Progenitor cell of endocrine pancreas (in vitro differentiated cells): ENCODE measurements around the gene ABCC2. TPM values are rescaled to one million over a fixed set of nuclear protein-coding genes. Genes with fewer than 3 reads are reported as not detected.

ENCODE experiments used
- DNase-seq: peaks from one replicate; pipeline ENCODE4 v3.0.0; 2021; ENCODE audit warnings: low spot score; ENCODE audit not compliant: unreplicated experiment
- H3K27ac Mint-ChIP-seq: 2 replicates; pipeline ENCODE4 v1.8.0; 2021; ENCODE audit warnings: mild to moderate bottlenecking, moderate library complexity, mixed read lengths
- H3K27me3 Mint-ChIP-seq: 2 replicates; pipeline ENCODE4 v1.8.0; 2021; ENCODE audit warnings: mixed read lengths
- H3K36me3 Mint-ChIP-seq: 2 replicates; pipeline ENCODE4 v1.8.0; 2022; ENCODE audit warnings: mixed read lengths; ENCODE audit not compliant: insufficient read depth
- H3K4me1 Mint-ChIP-seq: 2 replicates; pipeline ENCODE4 v1.8.0; 2021; ENCODE audit warnings: low read depth, mixed read lengths
- H3K4me3 Mint-ChIP-seq: 2 replicates; pipeline ENCODE4 v1.8.0; 2021; ENCODE audit warnings: low read depth, mild to moderate bottlenecking, moderate library complexity, mixed read lengths
- H3K9me3 Mint-ChIP-seq: 2 replicates; pipeline ENCODE4 v1.8.0; 2021; ENCODE audit warnings: low read depth, mixed read lengths
- total RNA-seq: library from RNA; stranded (reverse); gene quantifications from 2 replicates; pipeline ENCODE4 v1.2.1, GENCODE V29; 2021
- TF ChIP-seq, protein P1 (sequence below): fragments of 200-600 bp; sonication (generic); IDR thresholded peaks from one replicate; pipeline ENCODE4 v1.5.0; 2021; ENCODE audit warnings: antibody characterized with exemption, mild to moderate bottlenecking; ENCODE audit not compliant: unreplicated experiment

ABCC2 gene
- total RNA-seq, 1 donor from 2014 or later: 0.89 TPM

DNA sequence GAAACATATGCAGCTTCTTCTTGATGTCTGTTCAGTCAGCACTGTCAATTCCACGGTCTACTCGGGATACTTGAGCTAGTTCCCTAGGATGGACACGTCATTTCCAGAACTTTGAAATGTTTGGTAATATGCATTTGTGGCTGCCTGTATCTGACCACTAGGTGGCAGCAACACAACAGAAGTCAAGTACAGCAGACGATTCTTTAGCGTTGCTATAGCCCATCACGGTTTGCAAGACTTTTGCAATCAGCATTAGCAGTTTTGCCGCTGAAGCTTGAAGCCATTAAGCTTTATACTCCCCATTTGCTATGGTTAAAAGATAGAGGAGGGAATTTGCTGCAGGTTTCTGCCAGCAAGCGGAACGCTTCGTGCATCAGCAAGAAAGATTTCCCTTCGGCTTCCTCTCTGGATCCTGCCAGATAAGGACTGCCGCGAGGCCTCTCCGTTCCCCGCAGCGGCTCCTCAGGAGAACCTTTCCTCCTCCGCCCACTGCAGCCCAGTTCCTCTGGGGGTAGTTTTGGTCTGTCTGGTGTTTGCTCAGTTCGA, 63.5 kb downstream of the ABCC2 start:
- H3K27me3 Mint-ChIP-seq: no peaks in the 10 kb centered on the region
- H3K4me1 Mint-ChIP-seq: peaks cover 17% of the 10 kb centered on the region
- peak; percentile 58 for DNase-seq
- H3K4me3 Mint-ChIP-seq: peak overlapping the region; percentile 42
- H3K27ac Mint-ChIP-seq: peak overlapping the region; percentile 69
- peaks cover 1% of the 10 kb centered on the region for H3K36me3 Mint-ChIP-seq
- TF ChIP-seq, protein P1, sequence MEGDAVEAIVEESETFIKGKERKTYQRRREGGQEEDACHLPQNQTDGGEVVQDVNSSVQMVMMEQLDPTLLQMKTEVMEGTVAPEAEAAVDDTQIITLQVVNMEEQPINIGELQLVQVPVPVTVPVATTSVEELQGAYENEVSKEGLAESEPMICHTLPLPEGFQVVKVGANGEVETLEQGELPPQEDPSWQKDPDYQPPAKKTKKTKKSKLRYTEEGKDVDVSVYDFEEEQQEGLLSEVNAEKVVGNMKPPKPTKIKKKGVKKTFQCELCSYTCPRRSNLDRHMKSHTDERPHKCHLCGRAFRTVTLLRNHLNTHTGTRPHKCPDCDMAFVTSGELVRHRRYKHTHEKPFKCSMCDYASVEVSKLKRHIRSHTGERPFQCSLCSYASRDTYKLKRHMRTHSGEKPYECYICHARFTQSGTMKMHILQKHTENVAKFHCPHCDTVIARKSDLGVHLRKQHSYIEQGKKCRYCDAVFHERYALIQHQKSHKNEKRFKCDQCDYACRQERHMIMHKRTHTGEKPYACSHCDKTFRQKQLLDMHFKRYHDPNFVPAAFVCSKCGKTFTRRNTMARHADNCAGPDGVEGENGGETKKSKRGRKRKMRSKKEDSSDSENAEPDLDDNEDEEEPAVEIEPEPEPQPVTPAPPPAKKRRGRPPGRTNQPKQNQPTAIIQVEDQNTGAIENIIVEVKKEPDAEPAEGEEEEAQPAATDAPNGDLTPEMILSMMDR: peak; percentile 98
- peaks cover 2% of the 10 kb centered on the region for H3K9me3 Mint-ChIP-seq

DNA sequence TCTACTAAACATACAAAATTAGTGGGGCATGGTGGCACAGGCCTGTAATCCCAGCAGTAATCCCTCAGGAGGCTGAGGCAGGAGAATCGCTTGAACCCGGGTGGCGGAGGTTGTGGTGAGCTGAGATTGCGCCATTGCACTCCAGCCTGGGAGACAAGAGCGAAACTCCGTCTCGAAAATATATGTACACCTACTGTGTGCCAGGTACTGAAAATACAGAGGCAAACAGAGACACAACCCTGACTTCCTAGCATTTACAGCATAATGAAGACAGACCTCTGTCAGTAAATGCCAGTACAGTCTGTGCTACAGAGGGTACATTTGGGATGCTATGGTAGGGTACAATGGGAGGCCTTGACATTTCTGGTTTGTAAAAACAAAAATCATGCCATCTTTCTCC, 66.6 kb downstream of the ABCC2 start:
- H3K4me1 Mint-ChIP-seq: peaks cover 20% of the 10 kb centered on the region
- H3K4me3 Mint-ChIP-seq: no peak overlapping the region

DNA sequence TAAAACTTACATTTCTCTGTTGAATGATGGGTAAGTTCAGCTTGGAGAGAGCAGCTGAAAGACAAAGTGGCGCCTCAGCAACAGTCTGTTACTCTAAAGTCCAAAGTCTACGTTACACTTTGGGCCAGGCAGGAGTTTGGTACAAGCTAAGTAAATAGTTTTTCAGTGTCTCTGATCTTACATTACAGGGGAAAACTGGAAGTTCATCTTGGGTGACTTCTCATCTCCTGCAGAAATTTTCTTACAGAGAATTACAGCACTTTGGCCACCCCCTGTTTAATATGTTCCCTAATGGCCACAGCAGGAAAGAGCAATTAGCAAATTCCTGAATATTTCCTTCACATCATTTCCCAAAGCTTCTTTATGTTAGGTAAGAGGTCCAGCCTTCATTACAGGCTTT, 67.1 kb downstream of the ABCC2 start:
- no peak for DNase-seq
- Mint-ChIP-seq H3K27me3 (no peaks in the 10 kb centered on the region), H3K27ac (no peak overlapping the region), H3K4me3 (no peak overlapping the region), H3K36me3 (no peaks in the 10 kb centered on the region), H3K4me1 (peaks cover 20% of the 10 kb centered on the region), H3K9me3 (no peaks in the 10 kb centered on the region)
- TF ChIP-seq, protein P1: no peak

More for the DNA sequence above, 66.6 kb downstream of the ABCC2 start:
- Mint-ChIP-seq H3K9me3 (no peaks in the 10 kb centered on the region), H3K27ac (no peak overlapping the region), H3K27me3 (no peaks in the 10 kb centered on the region), H3K36me3 (no peaks in the 10 kb centered on the region)
- TF ChIP-seq, protein P1: no peak
- no peak for DNase-seq

DNA sequence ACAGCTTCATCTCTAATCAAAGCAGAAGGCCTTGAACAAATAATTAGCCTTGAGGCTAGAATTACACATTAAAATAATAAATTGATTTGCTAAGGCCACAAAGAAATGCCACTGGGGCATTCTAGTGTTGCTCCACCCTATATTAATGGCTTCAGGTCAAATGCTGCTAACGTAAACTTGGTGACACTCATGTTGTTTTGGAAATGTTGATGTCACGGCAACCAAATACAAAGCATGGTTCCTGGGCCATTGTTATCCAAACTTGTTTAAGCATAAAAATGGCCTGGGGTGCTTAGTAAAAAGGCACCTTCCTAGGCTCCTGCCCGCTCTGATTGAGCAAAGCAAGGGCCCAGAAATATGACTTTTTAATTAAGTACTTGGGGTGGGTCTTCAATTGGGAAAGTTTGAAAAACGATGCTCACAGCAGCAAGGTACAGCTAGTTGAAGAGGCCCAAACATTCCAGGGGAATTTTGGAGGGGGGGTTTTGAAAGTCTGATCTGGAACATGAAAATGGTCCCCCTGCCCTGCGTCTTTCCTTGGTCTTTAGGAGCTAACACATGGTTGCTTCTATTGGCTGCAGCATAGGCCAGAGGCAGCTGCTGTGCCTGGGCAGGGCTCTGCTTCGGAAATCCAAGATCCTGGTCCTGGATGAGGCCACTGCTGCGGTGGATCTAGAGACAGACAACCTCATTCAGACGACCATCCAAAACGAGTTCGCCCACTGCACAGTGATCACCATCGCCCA, 67.8 kb downstream of the ABCC2 start:
- H3K36me3 Mint-ChIP-seq: no peaks in the 10 kb centered on the region
- H3K27me3 Mint-ChIP-seq: no peaks in the 10 kb centered on the region
- DNase-seq: no peak
- no peak overlapping the region for H3K27ac Mint-ChIP-seq
- no peaks in the 10 kb centered on the region for H3K9me3 Mint-ChIP-seq
- peaks cover 20% of the 10 kb centered on the region for H3K4me1 Mint-ChIP-seq
- H3K4me3 Mint-ChIP-seq: no peak overlapping the region
- TF ChIP-seq, protein P1: no peak

DNA sequence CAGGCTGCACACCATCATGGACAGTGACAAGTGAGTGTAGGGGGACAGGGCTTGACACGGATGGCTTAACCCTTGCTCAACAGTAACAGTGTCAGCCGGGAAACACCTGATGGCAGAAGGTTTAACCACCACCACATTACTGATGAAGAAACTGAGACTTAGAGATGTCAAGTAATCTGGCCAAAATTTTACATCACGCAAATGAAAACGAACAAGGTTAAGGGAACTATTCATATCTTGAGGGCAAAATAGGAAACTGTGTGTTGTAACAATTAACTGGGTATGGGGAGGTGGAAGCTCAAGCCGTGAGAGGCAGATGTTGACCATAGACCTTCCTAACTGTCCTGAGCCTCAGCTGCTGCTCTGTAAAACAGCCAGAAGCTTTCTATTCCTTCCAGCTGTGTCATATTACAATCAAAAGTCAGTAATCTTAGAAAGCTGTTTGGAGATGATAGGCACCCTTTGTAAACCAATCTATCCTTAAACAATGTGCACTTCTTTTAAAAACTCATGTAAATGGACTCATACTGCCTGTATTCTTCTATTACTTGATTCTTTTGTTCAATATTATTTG, 68.4 kb downstream of the ABCC2 start:
- TF ChIP-seq, protein P1: no peak
- no peaks in the 10 kb centered on the region for H3K9me3 Mint-ChIP-seq
- H3K27me3 Mint-ChIP-seq: no peaks in the 10 kb centered on the region
- H3K27ac Mint-ChIP-seq: peak overlapping the region; percentile 11
- no peak overlapping the region for H3K4me3 Mint-ChIP-seq
- no peak for DNase-seq
- peaks cover 20% of the 10 kb centered on the region for H3K4me1 Mint-ChIP-seq
- H3K36me3 Mint-ChIP-seq: no peaks in the 10 kb centered on the region
